Measurements from ENCODE around the gene OGN.

GRCh38 chr9:92350740-92351133 is 53.6 kb downstream of the OGN start:
- TF ChIP-seq EZH2 (optimal IDR thresholded peaks at IDR 0.05; ENCODE audit: low read depth, low read length) (no peak), CTCF (IDR thresholded peaks at IDR 0.05; ENCODE audit: low read length) (no peak), EZH2phosphoT487 (IDR thresholded peaks at IDR 0.05; ENCODE audit: low read length) (no peak)

Data from MM.1S (cell line).